ENCODE measurements around the gene FARS2. TPM values are rescaled to one million over a fixed set of nuclear protein-coding genes. Genes with fewer than 3 reads are reported as not detected.
A peak's percentile ranks its signal among the peaks of the same experiment; 100 is the strongest.

Gene FARS2
- total RNA-seq, 1 donor: 29.8 TPM

GRCh38 chr6:5486214-5486613 is 224.9 kb downstream of the FARS2 start:
- no peak for DNase-seq (ENCODE audit: low read depth)
- no peak overlapping the region for H3K4me3 ChIP-seq (ENCODE audit: low read depth, low read length)
- TF ChIP-seq CTCF (IDR thresholded peaks at IDR 0.05; ENCODE audit: insufficient read depth, low read depth, low read length): no peak

- no peak for DNase-seq (ENCODE audit: low read depth)
- H3K4me3 ChIP-seq (ENCODE audit: low read depth, low read length): no peak overlapping the region
- no peak for TF ChIP-seq CTCF (IDR thresholded peaks at IDR 0.05; ENCODE audit: insufficient read depth, low read depth, low read length)
Measured at GRCh38 chr6:5490501-5491069, 229.3 kb downstream of the FARS2 start.

DNA sequence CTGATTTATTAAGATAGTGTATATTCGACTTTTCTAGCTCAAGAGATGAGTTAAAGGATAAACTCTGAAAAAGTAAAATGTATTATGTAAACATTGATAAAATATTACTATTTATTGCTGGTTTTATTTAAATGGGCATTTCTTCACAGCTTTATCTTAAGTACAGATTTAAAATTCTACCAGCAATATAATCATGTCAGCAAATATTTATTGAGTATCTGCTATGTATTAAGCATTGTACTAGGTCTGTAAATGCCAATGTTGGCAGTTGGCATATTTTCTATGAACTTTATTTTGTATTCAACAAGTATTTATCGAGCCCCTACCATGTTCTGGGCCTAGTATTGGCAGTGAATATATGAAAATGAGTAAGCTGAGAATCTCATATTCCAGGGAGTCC is 231.0 kb downstream of the FARS2 start:
- no peak for DNase-seq (ENCODE audit: low read depth)
- no peak for TF ChIP-seq CTCF (IDR thresholded peaks at IDR 0.05; ENCODE audit: insufficient read depth, low read depth, low read length)

DNA sequence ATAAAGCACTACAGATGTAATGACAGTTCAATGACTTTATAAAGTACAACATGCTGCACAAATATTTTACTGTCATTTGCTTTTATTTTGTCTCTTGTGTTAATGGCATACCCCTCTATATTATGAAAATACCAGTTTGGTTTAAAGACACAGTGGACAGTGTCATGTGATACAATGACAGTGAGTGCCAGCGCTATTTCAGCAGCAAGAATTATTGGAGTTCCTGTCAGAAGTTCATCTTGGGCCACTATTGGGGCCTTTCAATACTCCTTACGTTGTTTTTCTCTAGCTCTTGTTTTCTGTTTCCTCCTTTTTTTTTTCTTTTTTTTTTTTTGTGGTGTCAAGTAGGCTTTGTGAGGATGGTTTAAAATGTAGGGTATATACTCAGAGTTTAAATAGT is 232.5 kb downstream of the FARS2 start:
- H3K4me3 ChIP-seq (ENCODE audit: low read depth, low read length): no peak overlapping the region
- no peak for TF ChIP-seq CTCF (IDR thresholded peaks at IDR 0.05; ENCODE audit: insufficient read depth, low read depth, low read length)
- no peak for DNase-seq (ENCODE audit: low read depth)

More for the DNA sequence above, 231.0 kb downstream of the FARS2 start:
- H3K4me3 ChIP-seq (ENCODE audit: low read depth, low read length): no peak overlapping the region

- peak overlapping the region; percentile 39 for H3K4me3 ChIP-seq (ENCODE audit: low read depth, low read length)
- DNase-seq (ENCODE audit: low read depth): peak; percentile 87
Measured at GRCh38 chr6:5497896-5498578, 236.7 kb downstream of the FARS2 start.

DNA sequence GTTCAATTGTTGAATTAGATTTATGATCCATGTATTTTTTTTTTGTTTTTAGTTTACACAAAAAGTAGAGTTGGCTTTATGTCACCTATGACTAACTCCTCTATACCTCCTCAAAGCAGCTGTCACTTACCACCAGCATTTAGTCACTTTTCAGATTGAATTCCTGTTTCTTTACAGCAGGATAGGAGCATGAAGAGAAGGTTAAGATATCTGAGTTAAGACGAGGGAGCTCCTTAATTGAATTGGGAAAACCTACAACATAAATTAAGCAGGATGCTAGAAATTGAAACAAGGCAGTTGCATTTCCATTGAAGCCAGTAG is 237.2 kb downstream of the FARS2 start:
- peak overlapping the region; percentile 39 for H3K4me3 ChIP-seq (ENCODE audit: low read depth, low read length)
- DNase-seq (ENCODE audit: low read depth): no peak

More at GRCh38 chr6:5497896-5498578, 236.7 kb downstream of the FARS2 start:
- TF ChIP-seq CTCF (IDR thresholded peaks at IDR 0.05; ENCODE audit: insufficient read depth, low read depth, low read length): no peak

More for the DNA sequence above, 237.2 kb downstream of the FARS2 start:
- TF ChIP-seq CTCF (IDR thresholded peaks at IDR 0.05; ENCODE audit: insufficient read depth, low read depth, low read length): no peak

Measured in fibroblast of villous mesenchyme (primary cell).